HEK293 (cell line): ENCODE results near the gene ARPC1A.
A peak's percentile ranks its signal among the peaks of the same experiment; 100 is the strongest.

Source experiments
- CTCF ChIA-PET: fragments of 350-600 bp; formaldehyde crosslinking; extraction: SDS; loops from one replicate; lab custom pipeline; 2021; ENCODE audit warnings: antibody characterized with exemption; lab: Yijun Ruan, JAX
- POLR2A ChIA-PET: fragments of 300-600 bp; formaldehyde crosslinking; extraction: SDS; loops from one replicate; lab custom pipeline; 2020; ENCODE audit warnings: antibody characterized with exemption, inconsistent platforms; lab: Yijun Ruan, JAX
- H3K27ac ChIP-seq: fragments of 200-500 bp; sonication (Bioruptor generic); 2 replicates; pipeline ENCODE4 v1.5.1; 2014; ENCODE audit warnings: low read depth, low read length, control low read depth, inconsistent platforms; ENCODE audit errors: extremely low read depth
- H3K36me3 ChIP-seq, 2 experiments: fragments of 200-500 bp in 1 of 2; sonication (Bioruptor generic) in 1 of 2; 1 replicate in 1 of 2; 2 replicates in 1 of 2; pipeline ENCODE4 v1.5.1; 2014 to 2017; ENCODE audit warnings: inconsistent platforms in 2 of 2, low read length in 2 of 2; ENCODE audit not compliant: control insufficient read depth in 2 of 2, insufficient read depth in 1 of 2
- H3K4me1 ChIP-seq: fragments of 200-500 bp; sonication (Bioruptor generic); 2 replicates; pipeline ENCODE4 v1.5.1; 2014; ENCODE audit warnings: mild to moderate bottlenecking, low read length, inconsistent platforms; ENCODE audit not compliant: control insufficient read depth, insufficient read depth
- H3K4me3 ChIP-seq: 2 replicates; pipeline ENCODE4 v1.5.1; 2011; ENCODE audit warnings: low read depth, mild to moderate bottlenecking, control low read depth, low read length, moderate library complexity
- H3K9me3 ChIP-seq: fragments of 200-500 bp; sonication (Bioruptor generic); 2 replicates; pipeline ENCODE4 v1.5.1; 2014; ENCODE audit warnings: low read depth, low read length, inconsistent platforms; ENCODE audit not compliant: control insufficient read depth, insufficient read depth
- HIC1 ChIP-seq: fragments of 450-650 bp; formaldehyde crosslinking; IDR thresholded peaks from 2 replicates; pipeline ENCODE4 v1.5.1; 2016; ENCODE audit warnings: missing biosample characterization, missing genetic modification characterization
- HOXA7 ChIP-seq: sonication (generic); formaldehyde crosslinking; IDR thresholded peaks from 2 replicates; pipeline ENCODE4 v1.8.1; 2022; ENCODE audit warnings: missing genetic modification reagents, borderline replicate concordance
- IKZF3 ChIP-seq: fragments of 450-650 bp; IDR thresholded peaks from 2 replicates; pipeline ENCODE4 v1.5.0; 2018; ENCODE audit warnings: missing biosample characterization, mild to moderate bottlenecking, missing genetic modification characterization, moderate library complexity
- KLF16 ChIP-seq: fragments of 450-650 bp; formaldehyde crosslinking; IDR thresholded peaks from 2 replicates; pipeline ENCODE4 v1.5.1; 2017; ENCODE audit warnings: missing biosample characterization, missing genetic modification characterization
- KLF7 ChIP-seq: fragments of 450-650 bp; formaldehyde crosslinking; IDR thresholded peaks from 2 replicates; pipeline ENCODE4 v1.5.1; 2016; ENCODE audit warnings: missing biosample characterization, missing genetic modification characterization, borderline replicate concordance
- KLF8 ChIP-seq: fragments of 450-650 bp; formaldehyde crosslinking; IDR thresholded peaks from 2 replicates; pipeline ENCODE4 v1.5.1; 2016; ENCODE audit warnings: missing biosample characterization, missing genetic modification characterization
- SP2 ChIP-seq: fragments of 450-650 bp; formaldehyde crosslinking; IDR thresholded peaks from 2 replicates; pipeline ENCODE4 v1.5.1; 2016; ENCODE audit warnings: missing biosample characterization, missing genetic modification characterization
- ZBTB10 ChIP-seq: fragments of 450-650 bp; formaldehyde crosslinking; IDR thresholded peaks from 2 replicates; pipeline ENCODE4 v1.5.1; 2016; ENCODE audit warnings: missing biosample characterization, missing genetic modification characterization
- ZBTB11 ChIP-seq: fragments of 450-650 bp; formaldehyde crosslinking; conservative IDR thresholded peaks from 2 replicates; pipeline ENCODE4 v1.5.1; 2016; ENCODE audit warnings: low read depth, missing biosample characterization, missing genetic modification characterization
- ZBTB26 ChIP-seq: fragments of 450-650 bp; formaldehyde crosslinking; optimal IDR thresholded peaks from 2 replicates; pipeline ENCODE3; 2016; ENCODE audit warnings: missing biosample characterization, mild to moderate bottlenecking, missing genetic modification characterization
- ZIC2 ChIP-seq: fragments of 450-650 bp; formaldehyde crosslinking; IDR thresholded peaks from 2 replicates; pipeline ENCODE4 v1.5.1; 2016; ENCODE audit warnings: missing biosample characterization, missing genetic modification characterization
- ZNF10 ChIP-seq: fragments of 450-650 bp; formaldehyde crosslinking; IDR thresholded peaks from 2 replicates; pipeline ENCODE4 v1.5.1; 2017; ENCODE audit warnings: missing biosample characterization, missing genetic modification characterization
- ZNF350 ChIP-seq: fragments of 450-650 bp; formaldehyde crosslinking; IDR thresholded peaks from 2 replicates; pipeline ENCODE4 v1.5.0; 2017; ENCODE audit warnings: missing biosample characterization, mild to moderate bottlenecking, missing genetic modification characterization
- ZNF398 ChIP-seq: fragments of 450-650 bp; formaldehyde crosslinking; IDR thresholded peaks from 2 replicates; pipeline ENCODE4 v1.5.1; 2017; ENCODE audit warnings: missing biosample characterization, missing genetic modification characterization
- ZNF449 ChIP-seq: fragments of 450-650 bp; formaldehyde crosslinking; IDR thresholded peaks from 2 replicates; pipeline ENCODE4 v1.5.1; 2017; ENCODE audit warnings: missing biosample characterization, mild to moderate bottlenecking, missing genetic modification characterization, moderate library complexity
- ZNF548 ChIP-seq: fragments of 450-650 bp; formaldehyde crosslinking; IDR thresholded peaks from 2 replicates; pipeline ENCODE4 v1.5.1; 2016; ENCODE audit warnings: missing biosample characterization, missing genetic modification characterization
- ZNF692 ChIP-seq: fragments of 450-650 bp; formaldehyde crosslinking; IDR thresholded peaks from 2 replicates; pipeline ENCODE4 v1.5.1; 2016; ENCODE audit warnings: missing biosample characterization, missing genetic modification characterization
- ZNF76 ChIP-seq: fragments of 450-650 bp; formaldehyde crosslinking; IDR thresholded peaks from 2 replicates; pipeline ENCODE4; 2016; ENCODE audit warnings: low read depth, missing biosample characterization, missing genetic modification characterization, borderline replicate concordance
- ZSCAN30 ChIP-seq: fragments of 450-650 bp; IDR thresholded peaks from 2 replicates; pipeline ENCODE4 v1.5.1; 2018; ENCODE audit warnings: missing biosample characterization, mild to moderate bottlenecking, missing genetic modification characterization, moderate library complexity
- ZXDB ChIP-seq: fragments of 450-650 bp; formaldehyde crosslinking; IDR thresholded peaks from 2 replicates; pipeline ENCODE4 v1.5.1; 2016; ENCODE audit warnings: missing biosample characterization, missing genetic modification characterization

Gene ARPC1A

GRCh38 chr7:99375070-99375807, 49.5 kb downstream of the ARPC1A start:
- H3K9me3 ChIP-seq, result no peaks in the 10 kb centered on the region
- peak overlapping the region; percentile 66 for H3K4me3 ChIP-seq
- CTCF ChIA-PET, result no interaction called here
- POLR2A ChIA-PET, result interaction anchor here (0.6 to 2.7 kb wide), 9 partner anchors 17 to 1061 kb away, joined by 3 to 21 read pairs (median 4); partner anchors contain the start of genes BUD31, CPSF4, PDAP1 and PTCD1
- no peak overlapping the region; the same call in 1 of the 2 replicates for H3K27ac ChIP-seq
- H3K36me3 ChIP-seq, result peaks cover 0 to 5% of the 10 kb centered on the region in 2 experiments; a peak in 1 of 3 replicates
- no peaks in the 10 kb centered on the region; the same call in 1 of the 2 replicates for H3K4me1 ChIP-seq
- peak; percentile 82 for TF ChIP-seq SP2 (tag by site-specific recombination)
- peak; percentile 53; the same call in 1 of the 2 replicates for TF ChIP-seq ZIC2 (tag by site-specific recombination)
- TF ChIP-seq ZBTB26 (tag by site-specific recombination), result peak; percentile 63
- TF ChIP-seq ZNF692 (tag by site-specific recombination), result peak; percentile 66
- TF ChIP-seq ZNF449 (tag by site-specific recombination), result 0 out of 2 replicates have a peak, but pooled peaks have one; percentile 22
- TF ChIP-seq ZNF548 (tag by site-specific recombination), result no peak
- peak; percentile 71; the same call in 1 of the 2 replicates for TF ChIP-seq ZSCAN30 (tag by site-specific recombination)
- TF ChIP-seq KLF7 (tag by site-specific recombination), result 0 out of 2 replicates have a peak, but pooled peaks have one; percentile 35
- TF ChIP-seq ZBTB10 (tag by site-specific recombination), result peak; percentile 10
- no peak for TF ChIP-seq ZNF350
- 0 out of 2 replicates have a peak, but pooled peaks have one; percentile 12 for TF ChIP-seq ZXDB (tag by site-specific recombination)
- peak; percentile 75 for TF ChIP-seq HIC1 (tag by site-specific recombination)
- TF ChIP-seq ZNF10 (tag by site-specific recombination), result no peak
- TF ChIP-seq KLF8 (tag by site-specific recombination), result peak; percentile 48
- peak; percentile 75 for TF ChIP-seq IKZF3 (tag by site-specific recombination)
- 0 out of 2 replicates have a peak, but pooled peaks have one; percentile 40 for TF ChIP-seq KLF16 (tag by site-specific recombination)
- TF ChIP-seq ZBTB11 (tag by site-specific recombination), result peak; percentile 65
- no peak for TF ChIP-seq HOXA7
- peak; percentile 24; the same call in 1 of the 2 replicates for TF ChIP-seq ZNF76
- TF ChIP-seq ZNF398 (tag by site-specific recombination), result peak; percentile 71
